NCI-H446 treated with DMSO at 0.1 percent for 48 hours (cell line): Measurements from ENCODE around the gene PARP16.

Experiments
- DNase-seq: peaks from one replicate; lab custom pipeline; 2025; lab: John Stamatoyannopoulos, UW

PARP16 gene

DNA sequence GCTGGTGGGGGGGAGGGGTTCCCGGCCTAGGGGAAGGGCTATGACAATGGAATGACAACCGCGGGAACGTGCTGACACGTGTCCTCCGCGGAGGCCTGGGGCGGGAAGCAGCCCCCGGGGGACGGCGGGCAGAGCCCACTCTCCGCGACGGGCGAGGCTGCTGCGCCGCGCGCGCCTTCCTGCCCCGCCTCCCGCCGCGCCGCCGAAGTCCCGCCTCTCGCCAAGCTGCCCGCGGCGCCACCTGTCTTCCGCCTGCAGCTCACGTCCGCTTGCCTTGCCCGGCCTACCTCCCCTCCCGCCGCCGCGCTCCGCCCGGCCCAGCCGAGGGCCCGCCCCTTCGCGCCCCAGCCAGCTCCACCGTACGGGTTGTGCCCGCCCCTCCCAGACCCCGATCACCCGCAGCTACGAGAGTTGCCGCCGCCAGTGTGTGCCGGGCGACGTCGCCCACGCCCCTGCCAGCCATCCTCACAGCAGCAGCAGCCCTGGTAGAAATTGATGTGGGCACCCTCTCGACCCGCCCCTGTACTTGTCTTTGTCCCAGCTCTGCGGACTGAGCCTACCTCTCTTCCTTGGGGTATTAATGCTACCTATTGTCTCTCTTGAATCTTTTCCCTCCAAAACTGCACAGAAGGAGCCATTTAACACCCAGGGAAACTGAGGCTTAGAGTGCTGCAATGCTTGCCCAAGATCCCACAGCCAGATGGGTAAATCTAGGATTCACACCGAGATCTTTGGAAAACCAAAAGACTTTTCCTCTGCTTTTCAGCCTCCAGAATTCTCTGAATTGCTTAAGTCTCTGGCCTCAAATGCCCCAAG, at the start of gene PARP16:
PARP16 (minus strand) TSS at position 180 of the 816 bp plus-strand sequence. CDS start 457 bp downstream, outside the sequence.
- peak; percentile 80 for DNase-seq

DNA sequence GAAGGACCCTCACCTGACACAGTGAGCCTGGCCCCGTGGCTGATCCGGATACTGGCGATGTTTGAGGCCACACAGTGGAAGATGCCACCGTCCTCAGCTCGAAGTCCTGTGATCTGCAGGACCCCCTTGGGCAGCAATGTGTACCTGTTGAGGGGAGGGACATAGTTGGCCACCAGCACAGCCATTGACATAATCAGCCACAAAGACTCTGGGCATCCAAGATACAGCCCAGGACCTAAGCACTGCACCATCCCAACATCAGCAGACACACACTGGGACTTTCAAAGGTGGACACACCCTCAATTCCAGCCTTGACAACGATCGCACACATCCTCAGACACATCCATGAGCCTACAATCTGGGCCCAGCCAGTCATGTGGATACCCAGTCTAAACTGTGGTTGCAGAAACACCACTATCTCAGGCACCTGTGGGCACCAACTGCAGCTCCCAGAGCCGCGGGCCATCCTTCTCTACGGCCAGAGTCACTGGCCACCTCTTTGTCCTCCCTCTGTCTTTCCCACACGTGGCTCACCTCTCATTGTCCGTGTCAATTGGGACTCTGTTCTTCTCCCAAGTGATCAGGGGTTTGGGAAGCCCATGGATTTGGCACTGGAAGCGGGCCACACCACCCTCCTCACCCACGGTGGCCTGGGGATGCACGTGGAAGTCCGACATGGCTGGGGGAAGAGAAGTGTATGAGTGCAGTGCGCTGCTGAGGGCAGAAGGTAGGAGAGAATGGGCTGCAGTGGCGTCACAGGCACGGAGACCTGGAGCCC, 48.8 kb upstream of the PARP16 start:
- no peak for DNase-seq

GRCh38 chr15:65334586-65335231, 48.0 kb upstream of the PARP16 start:
- DNase-seq = no peak

DNA sequence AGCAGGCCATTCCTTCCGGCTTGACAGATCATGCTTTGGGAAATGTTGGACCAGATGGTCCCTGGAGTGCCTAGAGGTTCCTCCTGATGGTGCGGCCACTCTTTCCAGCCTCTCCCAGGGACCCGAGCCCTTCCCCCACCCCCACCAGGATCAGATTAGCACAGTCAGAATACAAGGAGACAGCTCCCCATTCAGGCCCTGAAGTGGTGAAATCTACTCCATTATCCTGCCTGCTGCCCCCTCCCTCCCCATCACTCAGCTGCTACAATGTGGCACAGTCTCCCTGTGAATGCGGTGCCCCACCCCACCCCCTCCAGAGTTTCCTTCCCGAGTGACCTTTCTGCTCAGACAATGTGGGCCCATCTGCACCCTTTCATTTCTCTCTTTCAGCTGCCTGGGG, 47.2 kb upstream of the PARP16 start:
- no peak for DNase-seq

DNA sequence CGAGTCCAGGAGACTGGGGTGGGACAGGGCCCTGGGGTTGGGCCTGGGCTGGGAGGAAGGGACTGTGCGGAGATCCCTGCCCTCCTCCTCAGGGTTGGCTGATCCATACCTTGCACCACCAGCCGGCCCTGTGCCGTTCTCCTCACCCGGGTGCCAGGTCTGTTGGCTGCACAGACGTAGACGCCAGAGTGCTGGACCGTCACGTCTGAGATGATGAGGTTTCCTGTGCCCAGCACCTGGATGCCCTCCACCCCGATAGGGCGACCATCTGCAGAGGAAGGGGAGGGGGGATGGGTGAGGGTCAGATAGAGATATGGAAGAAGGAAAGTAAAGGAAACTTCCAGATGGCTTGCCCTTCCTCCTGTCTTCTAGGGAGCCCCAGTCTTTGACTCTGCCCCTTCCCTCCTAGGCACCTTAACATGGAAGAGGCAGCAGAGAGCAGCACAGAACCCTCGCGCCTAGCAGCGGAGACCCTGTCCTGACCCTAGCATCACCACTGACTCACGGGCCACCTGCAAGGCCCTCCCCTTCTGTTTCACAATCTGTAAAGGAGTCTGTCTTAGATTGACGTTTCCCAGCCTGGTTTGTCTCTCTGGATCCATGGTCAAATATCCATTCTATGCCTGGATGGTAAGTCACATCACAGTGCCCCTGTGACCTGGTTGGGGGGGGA, 46.6 kb upstream of the PARP16 start:
- DNase-seq = no peak

- DNase-seq = no peak
Observed at GRCh38 chr15:65332391-65333147, 45.9 kb upstream of the PARP16 start.

GRCh38 chr15:65331811-65332210, 45.1 kb upstream of the PARP16 start:
- no peak for DNase-seq

DNA sequence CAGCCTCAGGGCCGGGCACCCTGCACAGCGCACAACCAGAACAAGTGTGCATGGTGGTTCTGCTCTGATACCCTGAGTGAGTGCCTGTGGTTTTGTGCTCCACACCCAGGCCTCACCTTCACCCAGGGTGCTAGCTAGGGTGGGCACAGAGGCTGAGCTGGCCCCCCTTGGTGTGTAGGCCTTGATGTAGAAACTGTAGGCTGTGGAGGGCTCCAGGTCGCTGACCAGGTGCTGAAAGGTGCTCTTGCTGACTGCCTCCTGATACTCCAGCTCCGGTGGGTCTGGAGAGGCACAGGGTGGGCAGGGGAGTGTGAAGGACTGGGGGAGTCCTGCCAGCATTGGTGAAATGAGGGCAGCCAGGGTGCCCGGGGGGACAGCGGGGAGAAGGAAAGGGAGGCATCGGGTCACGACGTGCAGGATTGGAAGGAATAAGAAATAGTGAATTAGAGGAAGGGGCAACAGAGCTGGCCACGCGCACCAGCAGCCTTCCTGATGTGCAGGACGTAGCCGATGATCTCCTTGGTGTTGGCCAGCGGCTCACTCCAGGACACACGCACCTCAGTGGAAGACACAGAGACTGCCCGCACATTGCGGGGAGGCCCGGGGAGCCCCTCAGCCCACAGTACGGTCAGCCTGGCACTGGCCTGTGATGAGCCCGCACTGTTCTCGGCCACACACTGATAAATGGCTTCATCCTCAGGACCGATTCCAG, 44.4 kb upstream of the PARP16 start:
- DNase-seq = no peak

GRCh38 chr15:65329984-65330735, 43.5 kb upstream of the PARP16 start:
- no peak for DNase-seq

GRCh38 chr15:65329288-65329983, 42.8 kb upstream of the PARP16 start:
- DNase-seq = no peak

DNA sequence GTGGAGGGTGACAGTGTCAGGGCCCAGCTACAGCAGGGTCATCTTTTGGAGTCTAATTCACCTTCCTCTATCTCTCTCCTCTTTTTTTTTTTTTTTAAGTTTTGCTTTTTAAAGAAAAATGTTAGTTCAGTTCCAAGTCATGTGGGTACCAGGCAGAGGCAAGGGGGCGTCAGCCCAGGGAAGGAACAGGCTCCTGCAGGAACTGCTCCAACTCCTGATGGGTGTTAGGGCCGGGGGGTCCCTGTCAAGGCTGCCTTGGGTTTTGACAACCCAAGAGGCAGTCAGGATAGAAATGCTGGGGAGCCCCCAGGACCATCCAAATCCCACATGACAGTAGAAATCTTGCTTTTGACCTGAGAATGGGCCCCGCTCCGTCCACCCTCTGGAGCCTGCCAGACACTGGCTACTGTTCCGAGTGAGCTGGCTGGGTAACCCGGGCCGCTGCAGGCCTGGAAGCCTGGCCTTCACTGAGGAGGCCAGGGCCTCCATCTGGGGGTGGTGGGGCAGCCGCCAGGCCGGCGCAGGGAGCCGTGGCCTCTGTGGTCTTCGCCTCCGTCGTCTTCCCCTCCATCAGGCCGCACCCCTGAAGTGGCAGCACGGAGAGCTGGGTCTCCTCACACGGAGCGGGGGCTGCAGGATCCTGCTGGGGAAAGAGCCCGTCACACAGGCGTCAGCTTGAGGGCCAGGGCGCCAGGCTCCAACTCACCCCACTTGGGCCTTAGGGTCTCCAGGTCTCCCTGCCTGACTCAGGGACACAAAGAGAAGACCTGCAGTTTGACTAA, 42.0 kb upstream of the PARP16 start:
- DNase-seq = no peak

DNA sequence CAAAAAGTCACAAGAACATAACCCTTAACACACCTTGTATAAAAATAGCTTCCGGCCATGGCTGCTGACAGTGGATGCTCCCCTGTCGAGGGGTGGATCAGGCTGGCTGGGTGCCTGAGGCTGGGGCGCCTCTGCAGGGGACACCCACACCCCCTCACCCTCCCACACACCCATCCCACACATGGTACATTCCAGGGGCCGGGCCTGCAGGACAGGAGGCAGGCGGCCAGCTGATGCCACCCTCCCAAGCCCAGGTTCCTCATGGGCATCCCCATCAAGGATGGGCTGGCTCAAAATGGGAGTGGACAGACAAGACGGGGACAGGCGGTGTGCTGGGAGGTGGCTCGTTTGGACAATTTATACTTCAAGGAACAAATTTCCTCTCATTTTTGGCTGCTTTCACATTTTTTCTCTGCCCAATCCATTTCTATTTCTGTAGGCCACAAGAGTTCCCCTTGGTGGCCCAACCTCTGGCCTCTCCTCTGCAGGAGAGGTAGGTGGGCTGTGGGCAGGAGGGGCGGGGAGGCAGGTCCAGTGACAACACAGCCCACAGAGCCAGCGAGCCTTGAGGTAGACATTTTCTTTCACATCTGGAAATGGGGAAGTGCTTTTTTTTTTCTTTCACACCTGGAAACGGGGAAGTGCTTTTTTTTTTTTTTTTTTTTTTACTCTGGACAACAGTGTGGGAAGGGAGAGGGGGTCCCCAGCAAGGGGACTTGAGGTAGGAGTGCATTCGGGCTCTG, 41.1 kb upstream of the PARP16 start:
- no peak for DNase-seq

DNA sequence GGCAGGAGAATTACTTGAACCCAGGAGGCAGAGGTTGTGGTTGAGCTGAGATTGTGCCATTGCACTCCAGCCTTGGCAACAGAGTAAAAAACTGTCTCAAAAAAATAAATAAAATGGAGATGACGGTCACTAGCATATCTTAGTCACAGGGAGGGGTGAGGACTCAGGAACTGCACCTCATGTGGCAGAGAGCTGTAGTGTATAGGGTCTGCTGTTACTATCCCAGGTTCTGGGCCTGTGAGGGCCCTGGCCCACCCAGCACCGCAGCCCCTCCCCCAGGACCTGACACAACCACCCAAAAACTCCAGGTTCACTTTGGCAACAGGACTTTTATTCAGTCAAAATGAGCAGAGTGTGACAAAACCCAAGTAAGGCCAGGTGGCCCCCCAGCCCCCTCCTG, 40.1 kb upstream of the PARP16 start:
- DNase-seq = no peak

- DNase-seq = no peak
Observed at GRCh38 chr15:65326117-65326526, 39.4 kb upstream of the PARP16 start.

GRCh38 chr15:65323071-65323511, 36.4 kb upstream of the PARP16 start:
- peak; percentile 74 for DNase-seq

DNA sequence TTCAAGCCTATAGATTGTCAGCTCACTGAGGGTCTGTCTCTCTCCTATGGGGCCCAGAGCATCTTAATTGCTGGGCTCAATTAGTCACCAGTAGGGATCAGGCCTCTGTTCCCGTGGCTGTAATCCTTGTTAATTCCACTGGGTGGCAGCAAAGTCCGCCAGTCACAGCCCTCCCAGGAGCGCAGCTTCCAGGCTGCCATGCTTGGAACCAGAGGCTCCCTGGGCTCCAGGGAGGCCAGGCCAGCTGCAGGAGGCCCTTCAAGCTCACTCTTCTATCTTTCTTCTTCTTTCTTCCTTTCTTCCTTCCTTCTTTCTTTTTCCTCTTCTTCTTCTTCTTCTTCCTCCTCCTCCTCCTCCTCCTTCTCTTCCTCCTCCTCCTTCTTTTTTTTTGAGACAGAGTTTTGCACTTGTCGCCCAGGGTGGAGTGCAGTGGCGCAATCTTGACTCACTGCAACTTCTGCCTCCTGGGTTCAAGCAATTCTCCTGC, 32.2 kb upstream of the PARP16 start:
- peak; percentile 44 for DNase-seq

DNA sequence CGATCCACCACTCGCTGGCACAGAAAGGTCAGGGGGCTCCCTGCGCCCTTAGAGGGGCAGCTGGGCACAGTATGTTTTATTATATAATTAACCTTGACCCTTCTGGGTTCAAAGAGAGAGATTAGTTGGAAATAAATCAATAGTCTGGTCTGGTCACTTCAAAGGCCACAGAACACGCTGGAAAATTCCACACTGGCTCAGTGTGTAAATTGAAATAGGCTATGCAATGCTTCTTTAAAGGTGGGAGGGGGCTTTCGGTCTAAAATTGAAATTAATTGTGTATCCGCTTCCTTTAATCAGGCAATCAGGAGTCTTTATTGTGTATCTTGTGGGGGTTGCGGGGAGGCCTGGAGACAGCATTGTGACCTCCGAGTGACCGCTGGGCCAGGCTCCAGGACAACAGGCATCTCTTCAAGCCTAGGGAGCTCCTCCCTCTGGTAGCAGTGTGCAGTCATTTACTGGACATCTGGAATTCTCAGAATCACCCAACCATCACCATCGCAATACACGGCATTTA, 25.8 kb upstream of the PARP16 start:
- DNase-seq = no peak
